ENCODE data around the gene EXOC2.

Gene EXOC2

DNA sequence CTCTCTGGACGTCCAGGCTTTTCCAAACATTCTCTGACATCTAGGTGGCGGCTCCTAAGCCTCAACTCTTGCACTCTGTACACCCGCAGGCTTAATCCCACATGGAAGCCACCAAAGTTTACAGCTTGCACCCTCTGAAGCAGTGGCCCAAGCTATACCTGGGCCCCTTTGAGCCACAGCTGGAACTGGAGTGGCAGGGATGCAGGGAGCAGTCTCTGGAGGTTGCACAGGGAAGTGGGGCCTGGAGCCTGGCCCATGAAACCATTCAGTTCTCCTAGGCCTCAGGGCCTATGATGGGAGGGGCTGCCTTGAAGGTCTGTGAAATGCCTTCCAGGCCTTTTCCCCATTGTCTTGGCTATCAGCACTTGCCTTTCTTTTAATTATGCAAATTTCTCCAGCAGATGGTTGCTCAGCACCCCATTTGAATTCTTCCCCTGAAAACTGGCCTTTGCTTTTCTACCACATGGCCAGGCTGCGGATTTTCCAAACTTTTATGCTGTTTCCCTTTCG is 236.5 kb downstream of the EXOC2 start:
- DNase-seq = no peak

DNA sequence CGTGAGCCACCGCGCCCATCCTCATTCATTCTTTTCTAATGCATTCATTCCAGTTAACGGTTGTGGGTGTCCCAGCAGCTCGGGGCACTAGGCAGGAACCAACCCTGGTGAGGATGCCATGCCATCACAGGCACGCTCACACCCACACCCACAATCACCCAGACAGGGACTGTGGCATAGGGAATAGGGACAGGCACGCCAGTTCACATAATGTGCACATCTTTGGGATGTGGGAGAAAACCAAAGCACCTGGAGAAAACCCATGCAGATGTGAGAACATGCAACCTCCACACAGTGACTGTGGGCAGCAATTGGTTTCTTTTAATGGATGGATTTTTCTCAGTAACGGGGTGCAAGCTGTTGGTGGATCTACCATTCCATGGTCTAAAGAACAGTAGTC is 237.1 kb downstream of the EXOC2 start:
- no peak for DNase-seq

DNA sequence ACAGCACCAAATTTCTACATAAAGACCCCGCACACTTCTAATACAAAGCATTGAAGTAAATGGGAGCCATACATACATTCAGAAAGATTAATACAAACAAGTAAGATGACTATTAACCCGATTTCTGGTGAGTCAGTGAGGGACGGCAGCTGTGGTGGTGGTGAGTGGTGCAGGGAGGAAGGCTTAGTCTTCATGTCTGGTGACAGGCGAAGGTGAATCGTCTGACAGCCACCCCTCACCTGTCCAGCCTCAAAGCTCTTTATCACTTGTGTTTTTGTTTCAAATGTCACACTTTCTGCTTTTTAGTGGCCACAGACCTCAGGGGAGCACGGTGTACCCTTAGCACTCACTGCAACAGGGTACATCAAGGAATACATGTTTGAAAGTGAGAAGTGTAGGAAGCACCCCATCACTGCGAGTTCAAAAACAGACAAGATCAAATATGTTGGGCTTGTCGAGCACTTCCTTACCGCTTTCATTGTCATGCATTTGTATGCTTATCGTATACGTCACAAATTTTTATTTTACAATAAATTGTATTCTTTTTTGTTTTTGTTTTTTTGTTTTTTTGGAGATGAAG is 237.8 kb downstream of the EXOC2 start:
- no peak for DNase-seq

DNA sequence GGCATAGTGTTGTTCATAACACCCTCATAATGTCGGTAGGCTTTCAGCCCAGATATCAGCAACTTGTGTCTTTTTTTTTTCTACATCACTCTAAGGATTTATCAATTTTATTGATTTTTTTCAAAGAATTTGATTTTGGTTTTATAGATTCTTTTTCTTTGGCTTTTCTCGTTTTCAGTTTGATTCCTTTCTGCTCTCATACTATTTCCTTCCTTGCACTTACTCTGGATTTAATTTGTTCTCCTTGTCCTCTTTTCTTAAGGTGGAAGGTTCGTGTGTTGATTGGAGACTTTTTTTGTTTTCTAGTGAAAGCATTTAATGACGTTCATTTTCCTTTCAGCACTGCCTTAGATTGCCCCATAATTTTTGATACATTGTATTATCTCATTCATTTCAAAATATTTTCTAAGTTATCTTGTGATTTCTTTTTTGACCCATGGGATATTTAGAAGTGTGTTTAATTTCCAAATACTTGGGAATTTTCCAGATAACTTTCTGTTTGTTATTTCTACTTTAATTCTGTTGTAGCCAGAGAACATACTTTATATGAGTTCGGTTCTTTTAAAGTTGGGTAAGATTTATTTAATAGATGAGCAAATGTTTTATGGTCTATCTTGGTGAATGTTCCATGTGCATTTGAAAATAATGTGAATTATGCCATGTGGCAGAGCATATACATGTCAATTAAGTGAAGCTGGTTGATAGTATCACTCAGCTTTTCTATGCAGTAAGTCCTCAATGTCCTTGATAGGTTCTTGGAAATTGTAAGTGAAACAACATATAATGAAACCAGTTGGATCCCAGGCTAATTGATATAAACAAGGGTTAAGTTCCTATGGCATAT is 238.6 kb downstream of the EXOC2 start:
- DNase-seq = no peak

DNA sequence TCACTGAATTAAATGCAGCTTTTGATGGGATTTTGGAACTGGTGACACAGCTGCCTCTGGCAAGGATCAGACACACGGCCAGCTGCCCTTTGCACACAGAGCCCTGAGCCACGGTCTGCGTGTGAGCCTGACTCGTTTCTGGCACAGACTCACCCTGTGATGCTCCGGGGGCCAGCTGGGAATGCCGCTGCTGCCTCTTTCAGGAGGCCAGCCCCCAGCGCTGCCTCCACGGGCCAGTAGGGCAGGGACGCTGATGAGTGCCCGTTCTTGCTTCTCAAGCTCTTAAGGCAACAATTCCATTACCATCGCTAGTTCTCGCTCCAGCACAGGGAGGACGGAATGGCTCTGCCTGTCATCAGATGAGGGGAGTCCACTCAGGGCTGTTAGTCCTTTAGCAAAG is 239.8 kb downstream of the EXOC2 start:
- no peak for DNase-seq

DNA sequence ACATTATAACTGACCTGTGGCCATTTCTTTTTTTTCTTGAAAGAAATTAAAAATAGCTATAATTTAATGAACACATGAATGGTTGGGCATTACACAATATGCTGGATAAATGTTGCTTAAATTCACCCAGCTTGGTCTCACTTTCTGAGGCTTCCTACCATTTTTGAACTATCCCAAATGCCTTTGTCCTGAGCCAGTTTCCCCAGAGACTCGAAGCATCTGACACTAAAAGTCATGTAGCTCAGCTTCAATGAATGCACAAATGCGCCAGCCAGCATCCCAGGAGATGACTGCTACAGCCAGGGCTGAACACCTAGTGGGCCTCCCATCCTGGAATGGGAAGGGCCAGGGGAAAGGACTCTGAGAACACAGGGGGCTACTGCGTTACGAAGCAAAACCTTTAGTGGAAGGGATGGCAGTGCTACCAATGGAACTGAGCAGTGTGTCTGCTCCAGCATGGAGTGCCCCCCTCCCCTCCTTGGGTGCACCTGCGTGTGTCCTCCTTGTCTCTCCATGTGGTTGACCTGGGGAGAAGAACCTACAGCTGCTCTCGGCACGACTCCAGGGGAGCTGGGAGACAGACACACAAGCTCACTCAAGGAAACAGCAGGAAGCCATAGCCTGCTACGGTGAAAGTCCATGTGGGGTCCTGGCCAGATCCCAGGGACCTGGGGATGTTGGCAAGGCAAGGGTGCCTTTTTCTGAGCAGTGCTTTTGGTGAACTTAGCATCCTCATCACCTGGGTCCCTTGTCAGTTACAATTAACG is 240.5 kb downstream of the EXOC2 start:
- no peak for DNase-seq

DNA sequence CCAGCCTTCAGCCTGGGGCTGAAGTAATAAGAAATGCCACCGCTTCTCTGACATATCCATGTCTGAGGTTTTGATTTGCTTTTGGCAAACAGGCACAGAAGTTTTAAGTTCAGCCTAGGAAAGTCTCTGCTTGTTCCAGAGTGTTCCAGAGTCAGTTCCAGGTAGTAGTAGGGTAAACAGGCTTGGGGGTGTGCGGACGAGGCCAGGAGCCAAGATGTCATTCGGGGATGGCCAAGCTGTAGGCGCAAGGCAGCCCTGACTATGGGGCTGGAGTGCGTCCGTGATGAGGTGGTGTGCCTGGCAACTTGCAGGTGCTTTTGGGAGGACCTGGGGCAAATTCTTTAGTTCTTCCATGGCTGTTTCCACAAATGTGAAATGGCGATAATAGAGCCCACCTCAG is 241.1 kb downstream of the EXOC2 start:
- no peak for DNase-seq

DNA sequence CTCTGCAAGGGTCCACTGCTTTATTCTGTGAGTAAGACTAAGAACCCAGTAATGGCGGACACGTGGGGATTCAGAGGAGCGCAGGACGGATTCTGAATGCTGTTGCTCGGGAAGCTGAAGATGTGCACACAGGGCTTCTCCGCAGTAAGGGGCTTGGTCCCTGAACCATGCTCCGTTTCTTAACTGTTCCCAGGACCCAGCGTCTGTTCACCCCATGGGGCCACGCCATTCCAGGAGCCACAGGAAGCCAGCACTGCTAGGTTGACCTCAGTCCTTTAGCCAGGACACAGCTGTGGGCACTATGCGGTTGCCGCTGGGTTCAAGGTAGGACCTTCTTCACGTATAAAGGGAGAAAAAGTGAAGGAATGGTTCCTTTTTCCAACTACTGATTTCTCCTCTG is 241.6 kb downstream of the EXOC2 start:
- DNase-seq = no peak

DNA sequence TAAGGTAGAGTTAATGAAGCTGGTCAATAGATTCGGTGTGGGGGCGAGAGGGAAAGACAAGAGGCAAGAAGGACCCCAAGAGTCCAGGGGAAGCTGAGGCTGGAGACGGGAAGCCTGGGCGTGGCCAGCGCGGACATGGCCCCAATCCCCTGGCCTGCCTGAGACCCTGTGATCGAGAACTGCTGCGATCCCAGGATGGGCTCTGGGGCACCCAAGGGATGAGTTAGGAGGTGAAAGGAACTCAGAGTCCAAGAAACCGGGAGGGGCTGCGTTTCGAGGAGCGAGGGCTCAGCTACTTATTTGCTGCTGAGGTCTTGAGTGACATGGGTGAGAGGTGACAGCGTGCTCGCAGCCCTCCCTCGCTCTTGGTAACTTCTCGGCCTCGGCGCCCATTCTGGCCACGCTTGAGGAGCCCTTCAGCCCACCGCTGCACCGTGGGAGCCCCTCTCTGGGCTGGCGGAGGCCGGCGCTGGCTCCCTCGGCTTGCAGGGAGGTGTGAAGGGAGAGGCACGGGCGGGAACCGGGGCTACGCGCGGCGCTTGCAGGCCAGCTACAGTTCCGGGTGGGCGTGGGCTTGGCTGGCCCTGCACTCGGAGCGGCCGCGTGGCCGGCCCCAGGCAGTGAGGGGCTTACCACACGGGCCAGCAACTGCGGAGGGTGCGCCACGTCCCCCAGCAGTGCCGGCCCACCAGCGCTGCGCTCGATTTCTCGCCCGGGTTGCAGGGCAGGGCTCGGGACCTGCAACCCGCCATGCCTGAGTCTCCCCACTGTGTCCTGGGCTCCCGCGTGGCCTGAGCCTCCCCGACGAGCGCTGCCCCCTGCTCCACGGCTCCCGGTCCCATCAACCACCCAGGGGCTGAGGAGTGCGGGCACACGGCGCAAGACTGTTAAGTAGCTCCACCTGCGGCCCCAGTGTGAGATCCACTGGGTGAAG is 243.2 kb downstream of the EXOC2 start:
- no peak for DNase-seq

DNA sequence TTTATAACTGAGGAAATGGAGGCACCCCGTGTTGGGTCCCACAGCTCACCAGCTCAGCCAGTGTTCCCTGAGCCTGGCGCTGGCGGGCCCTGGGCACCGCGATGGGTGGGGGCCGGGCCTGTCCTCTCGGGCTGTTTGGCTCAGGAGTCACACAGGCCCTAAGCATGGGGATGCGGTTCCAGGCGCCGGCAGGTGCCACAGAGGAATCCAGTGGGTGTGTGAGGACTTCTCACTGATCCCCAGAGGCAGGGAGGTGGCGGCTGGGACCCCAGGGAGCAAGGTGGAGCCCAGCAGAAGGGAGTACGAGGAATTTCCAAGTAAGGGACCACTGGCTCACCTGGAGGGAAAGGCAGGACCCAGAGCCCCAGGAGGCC is 243.9 kb downstream of the EXOC2 start:
- DNase-seq = no peak

DNA sequence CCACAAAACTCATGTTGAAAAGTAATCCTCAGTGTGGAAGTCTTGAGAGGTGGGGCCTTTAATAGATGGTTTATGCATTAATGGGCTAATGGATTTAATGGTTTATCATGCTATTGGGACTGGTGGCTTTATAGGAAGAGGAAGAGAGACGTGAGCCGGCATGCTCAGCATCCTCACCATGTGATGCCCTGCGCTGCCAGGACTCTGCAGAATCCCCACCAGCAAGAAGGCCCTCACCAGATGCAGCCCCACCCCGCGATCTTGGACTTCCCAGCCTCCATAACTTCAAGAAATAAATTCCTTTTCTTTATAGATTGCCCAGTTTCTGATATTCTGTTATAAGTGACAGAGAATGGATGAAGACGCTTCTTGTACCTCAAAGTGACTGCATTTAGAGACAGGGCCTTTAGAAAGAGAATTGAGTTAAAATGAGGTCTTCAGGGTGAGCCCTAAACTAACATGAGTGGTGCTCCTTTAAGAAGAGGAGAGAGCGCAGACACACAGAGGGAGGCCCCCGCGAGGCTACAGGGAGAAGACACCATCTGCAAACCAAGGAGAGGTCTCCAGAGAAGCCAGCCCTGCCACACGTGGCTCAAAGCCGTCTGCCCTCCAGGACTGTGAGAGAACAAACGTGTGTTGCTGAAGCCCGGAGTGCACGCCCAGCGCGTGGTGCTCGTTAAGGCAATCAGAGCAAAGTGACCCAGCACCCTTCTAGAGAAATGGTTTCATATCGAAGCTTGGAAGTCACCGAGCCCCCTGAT is 244.5 kb downstream of the EXOC2 start:
- no peak for DNase-seq

DNA sequence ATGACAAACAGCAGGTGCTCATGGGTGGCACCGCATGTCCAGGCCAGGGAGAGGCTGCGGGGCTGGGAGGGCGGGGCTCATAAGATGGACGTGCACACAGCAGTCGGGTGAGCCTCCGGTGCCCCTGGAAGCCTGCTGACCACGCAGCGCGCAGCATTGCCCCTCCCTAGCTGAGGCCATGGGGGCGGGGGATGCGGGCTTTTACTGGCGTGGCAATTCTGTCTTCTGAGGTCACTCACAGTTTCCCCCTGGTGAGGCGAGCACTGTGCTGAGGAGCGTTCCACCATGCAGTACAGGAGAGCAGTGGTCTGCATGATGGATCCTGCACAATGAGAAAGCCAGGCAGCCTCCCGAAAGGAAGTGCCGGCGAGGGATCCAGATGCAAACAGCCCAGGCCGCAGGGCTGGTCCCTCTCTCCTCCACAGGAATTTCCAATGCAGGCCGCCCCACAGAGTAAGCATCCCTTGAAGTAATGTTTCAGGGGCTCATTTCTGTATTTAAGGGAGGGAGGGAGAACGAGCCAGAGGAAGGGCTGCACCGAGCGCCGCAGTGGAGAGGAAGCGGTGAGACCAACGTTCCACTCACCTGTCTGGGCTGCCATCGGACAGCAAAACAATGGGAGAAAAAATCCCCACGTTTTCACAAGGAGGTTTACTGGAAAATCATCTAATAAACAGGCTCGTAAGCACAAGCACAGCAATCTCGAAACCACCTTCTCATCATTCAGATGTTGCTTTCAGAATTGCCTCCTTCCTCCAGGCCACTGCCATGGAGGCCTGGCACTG is 245.4 kb downstream of the EXOC2 start:
- DNase-seq = no peak

DNA sequence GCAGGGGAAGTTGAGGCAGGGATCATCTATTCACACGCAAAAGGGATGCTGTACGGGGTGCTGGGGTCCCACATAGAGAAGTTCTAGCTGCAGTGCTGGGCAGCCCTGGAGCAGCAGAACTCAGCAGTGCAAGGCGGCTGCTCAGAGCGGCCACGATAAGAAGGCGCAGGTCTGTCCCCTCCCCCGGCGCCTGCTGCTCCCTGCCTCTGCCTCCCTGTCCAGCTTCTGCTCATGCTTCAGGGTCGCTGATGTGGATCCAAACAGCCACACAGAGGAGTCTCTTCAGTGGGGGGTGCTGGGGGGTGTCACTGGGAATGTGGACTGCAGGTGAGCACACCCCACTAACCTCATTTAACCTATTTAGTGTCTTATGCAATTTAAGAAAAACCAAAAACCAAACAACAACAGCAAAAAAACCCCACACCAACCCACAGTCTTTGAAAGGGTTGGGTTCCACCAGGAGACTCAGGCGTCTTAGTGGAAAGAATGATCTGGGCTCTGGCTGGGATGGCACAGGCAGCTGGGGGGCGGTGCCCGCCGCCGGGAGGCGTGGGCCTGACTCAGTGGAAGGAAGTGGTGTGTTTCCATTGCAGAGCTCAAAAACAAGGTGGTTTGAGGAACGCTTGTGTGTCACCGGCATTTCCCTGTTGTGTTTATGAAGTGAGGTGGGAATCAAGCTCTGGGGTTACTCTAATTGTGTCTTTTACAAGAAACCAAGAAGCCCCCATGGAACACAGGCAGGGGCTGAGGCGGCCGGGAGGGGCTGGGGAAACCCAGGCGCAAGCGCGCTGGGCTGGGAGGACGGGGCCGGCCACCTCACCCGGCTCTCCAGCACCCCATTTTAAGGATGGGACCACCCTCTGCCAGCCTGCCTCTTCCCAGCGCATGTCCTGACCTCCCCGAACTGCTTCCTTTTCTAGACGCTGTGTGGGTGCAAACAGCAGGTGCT is 246.2 kb downstream of the EXOC2 start:
- no peak for DNase-seq

DNA sequence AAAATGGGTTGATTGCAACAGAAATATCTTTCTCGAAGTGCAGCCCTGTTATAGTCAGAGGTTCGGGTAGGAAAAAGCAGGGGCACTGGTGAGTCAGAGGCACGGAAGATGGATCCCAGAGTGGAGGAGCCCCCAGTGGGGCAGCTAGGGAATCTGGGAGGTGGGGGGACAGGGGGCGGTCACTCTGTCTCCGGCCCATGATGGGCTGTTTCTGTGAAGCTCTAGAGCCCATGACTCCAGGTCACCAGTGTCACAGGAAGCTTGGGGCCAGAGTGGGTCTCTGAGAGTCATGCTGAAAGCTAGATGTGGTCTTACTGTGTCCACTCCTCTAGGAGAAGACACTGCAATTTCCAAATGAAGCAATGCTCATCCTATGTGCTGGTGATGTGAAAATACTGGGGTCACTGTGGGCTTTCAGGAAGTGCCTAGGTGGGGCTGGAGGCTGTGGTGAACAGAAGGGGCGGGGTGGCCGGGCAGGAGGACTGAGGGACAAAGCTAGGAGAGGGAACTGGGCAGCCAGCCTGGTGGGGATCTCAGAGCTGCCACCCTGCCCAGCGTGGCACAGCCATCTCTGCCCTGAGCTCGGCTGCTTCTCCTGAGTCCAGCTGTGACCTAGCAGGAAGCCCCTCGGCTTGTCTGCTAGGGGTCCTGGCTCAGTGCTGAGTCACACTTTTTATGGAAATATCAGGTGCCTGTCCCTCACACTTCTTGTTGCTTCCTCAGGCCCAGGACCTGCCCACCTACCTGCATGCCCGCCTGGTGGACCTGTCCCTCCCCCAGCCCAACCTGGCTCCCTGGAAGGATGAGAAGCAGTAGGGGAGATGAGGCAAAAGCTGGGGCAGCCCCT is 247.1 kb downstream of the EXOC2 start:
- no peak for DNase-seq

DNA sequence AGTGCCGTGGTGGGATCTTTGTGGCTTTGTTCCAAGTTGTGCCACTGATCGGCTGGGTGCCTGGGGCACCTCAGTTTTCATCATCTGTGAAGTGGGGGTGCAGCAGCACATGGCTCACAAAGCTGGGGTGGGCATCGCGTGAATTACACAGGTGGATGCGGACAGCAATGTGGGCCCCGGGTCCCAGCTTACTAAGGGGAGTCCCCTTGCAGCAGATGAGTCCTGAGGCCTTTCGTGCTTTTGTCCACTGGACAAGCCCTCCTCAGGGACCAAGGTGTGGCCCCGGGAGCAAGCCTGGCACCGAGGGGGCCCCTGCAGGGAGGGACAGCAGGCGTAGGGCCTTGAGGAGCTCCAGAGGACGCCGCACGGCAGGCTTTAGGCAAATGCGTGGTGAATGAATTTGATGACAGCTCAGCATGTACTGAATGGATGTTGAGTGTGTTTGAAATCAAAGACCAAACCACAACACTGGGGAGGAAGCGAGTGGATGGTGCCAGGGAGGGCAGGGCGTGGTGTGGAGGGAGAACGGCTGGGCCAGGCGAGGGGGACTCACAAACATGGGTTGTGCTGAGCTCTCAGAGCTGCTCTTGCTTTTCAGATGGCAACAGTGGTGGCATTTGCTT is 248.2 kb downstream of the EXOC2 start:
- DNase-seq = no peak

DNA sequence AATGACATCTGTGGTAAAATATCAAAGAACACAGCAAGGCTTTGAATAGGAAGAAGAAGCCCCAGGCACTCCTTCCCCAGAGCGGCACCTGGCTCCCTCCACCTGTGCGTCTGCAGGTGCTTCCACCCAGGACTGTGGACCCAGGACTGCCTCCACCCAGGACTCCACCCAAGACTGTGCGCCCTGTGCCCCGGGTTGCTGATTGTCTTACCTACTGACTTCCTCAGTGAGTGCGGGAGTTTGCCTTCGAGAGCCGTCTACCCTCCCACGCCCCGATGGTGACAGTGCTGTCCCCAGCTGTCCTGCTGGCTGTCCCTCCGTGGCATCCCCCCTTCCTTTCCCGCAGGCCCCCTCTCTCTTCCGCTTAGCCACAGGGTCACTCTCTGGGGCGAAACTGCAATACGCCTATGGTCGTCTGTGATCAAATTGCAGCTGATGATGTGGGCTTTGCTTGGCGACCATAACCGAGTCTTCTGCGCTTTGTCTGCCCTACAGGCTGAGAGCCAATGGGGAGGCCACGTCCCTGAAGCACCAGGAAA is 249.2 kb downstream of the EXOC2 start:
- no peak for DNase-seq

DNA sequence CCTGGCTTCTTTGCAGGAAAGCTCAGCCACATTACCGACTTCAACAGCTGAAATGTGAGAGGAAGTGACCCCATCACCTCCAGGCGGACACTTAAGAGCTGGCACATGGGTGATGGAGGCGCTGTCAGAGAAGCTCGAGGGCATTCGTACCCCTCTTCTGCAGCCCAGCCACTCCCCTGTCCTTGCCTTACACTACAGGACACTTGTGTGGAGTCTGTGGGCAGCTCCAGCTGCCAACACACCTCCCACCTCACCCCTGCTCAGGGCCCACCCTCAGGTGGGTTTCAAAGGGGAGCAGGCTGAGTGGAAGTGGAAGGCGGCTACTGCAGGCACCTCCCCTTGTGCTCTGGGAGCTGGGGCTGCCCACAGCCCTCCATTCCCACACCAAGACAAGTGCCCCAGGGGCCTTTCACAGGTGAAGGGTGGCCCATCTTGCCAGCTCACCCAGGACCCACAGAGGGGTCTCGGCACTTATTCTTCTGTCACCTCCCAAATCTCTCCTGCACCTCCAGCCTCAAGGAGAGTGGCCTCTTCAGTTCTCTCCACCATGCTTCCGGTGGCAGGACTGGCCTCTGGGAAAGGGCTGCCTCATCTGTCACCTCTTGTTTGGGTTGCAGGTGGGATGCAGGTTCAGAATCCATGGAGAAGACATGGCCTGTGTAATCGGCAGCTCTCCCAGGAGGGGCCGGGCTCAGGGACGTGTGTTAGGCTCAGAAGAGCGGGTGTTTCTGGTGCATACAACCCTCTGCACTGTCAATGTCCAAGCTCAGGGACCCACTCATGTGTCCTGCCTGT is 251.6 kb downstream of the EXOC2 start:
- no peak for DNase-seq
